AG04449 (cell line): ENCODE results near the gene RPH3AL.
"Not testable (repeated sequence)": the region's sequence is repeated elsewhere in the genome, so short reads cannot be mapped to it uniquely, and the experiment has no call there.

ENCODE experiments used
- CTCF ChIA-PET: fragments of 350-600 bp; formaldehyde crosslinking; extraction: SDS; loops from one replicate; lab custom pipeline; 2021; ENCODE audit warnings: antibody characterized with exemption; lab: Yijun Ruan, JAX
- POLR2A ChIA-PET: fragments of 400-600, 350-600 bp; formaldehyde crosslinking; extraction: SDS; loops from one replicate; lab custom pipeline; 2020; ENCODE audit warnings: antibody characterized with exemption, inconsistent platforms; lab: Yijun Ruan, JAX
- DNase-seq: peaks from one replicate; pipeline ENCODE4 v3.0.0-alpha.2; 2010; ENCODE audit warnings: low read depth, low spot score
- H3K4me3 ChIP-seq: 2 replicates; pipeline ENCODE4 v1.5.1; 2011; ENCODE audit warnings: low read depth, mild to moderate bottlenecking, control low read depth, low read length
- TF ChIP-seq, protein P1 (sequence below): IDR thresholded peaks from one replicate; pipeline ENCODE4 v1.5.1; 2011; ENCODE audit warnings: mild to moderate bottlenecking, moderate library complexity, low read length, control low read depth, inconsistent platforms; ENCODE audit not compliant: insufficient read depth; ENCODE audit errors: missing control alignments

Gene RPH3AL

DNA sequence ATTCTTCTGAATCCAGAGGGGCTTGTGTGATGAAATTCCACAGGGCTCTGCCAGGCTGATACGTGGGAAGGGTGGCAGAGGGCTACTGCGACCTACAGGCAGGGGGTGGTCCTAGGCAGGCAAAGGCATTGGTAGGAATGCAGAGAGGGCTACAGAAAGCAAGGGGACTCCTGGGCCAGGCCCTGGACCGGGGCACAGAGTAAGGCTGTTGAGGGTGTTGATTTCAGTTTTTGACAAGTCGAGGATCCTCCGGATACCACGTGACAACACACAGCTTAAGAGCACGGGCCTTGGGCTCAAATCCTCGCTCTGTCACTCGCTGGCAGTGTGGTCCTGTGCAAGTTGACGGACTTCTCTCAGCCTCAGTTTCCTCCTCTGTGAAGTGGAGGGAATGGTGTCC, 152.0 kb downstream of the RPH3AL start:
- TF ChIP-seq, protein P1, sequence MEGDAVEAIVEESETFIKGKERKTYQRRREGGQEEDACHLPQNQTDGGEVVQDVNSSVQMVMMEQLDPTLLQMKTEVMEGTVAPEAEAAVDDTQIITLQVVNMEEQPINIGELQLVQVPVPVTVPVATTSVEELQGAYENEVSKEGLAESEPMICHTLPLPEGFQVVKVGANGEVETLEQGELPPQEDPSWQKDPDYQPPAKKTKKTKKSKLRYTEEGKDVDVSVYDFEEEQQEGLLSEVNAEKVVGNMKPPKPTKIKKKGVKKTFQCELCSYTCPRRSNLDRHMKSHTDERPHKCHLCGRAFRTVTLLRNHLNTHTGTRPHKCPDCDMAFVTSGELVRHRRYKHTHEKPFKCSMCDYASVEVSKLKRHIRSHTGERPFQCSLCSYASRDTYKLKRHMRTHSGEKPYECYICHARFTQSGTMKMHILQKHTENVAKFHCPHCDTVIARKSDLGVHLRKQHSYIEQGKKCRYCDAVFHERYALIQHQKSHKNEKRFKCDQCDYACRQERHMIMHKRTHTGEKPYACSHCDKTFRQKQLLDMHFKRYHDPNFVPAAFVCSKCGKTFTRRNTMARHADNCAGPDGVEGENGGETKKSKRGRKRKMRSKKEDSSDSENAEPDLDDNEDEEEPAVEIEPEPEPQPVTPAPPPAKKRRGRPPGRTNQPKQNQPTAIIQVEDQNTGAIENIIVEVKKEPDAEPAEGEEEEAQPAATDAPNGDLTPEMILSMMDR: no peak
- DNase-seq: no peak
- POLR2A ChIA-PET: no interaction called here
- H3K4me3 ChIP-seq: no peak overlapping the region
- CTCF ChIA-PET: no interaction called here

DNA sequence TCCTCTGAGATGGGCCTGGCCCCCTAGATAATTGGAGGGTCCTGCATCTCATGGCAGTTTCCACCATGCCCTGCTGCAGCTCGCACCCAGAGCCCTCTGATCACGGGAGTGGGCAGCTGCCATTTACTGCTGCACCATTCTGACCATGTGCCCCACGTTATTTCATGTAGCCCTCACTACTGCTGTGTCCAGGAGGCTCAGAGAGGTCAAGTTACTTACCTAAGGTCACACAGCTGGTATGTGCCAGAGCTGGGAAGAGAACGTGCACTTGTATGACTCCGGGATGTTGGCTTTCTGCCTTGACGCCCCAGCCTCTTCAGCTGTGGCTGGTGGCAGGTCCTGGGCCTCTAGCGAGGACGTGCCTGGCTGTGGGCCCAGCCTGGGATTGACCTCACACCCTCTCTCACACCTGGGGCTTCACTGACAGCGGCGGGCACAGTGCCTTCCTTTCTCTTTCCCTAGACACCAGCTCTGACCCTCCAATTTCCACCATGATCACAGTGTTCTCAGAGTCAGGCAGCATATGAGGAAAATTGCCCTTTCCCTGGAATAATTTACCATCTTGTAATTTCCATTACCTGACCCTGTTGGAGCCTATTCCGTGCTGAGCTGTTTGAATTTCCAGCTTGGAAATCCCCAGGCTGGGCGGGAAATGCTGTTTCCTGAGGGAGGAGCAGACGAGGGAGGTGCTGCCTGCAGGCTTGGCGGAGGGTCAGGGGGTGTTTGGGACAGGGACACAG, 152.6 kb downstream of the RPH3AL start:
- POLR2A ChIA-PET: no interaction called here

DNA sequence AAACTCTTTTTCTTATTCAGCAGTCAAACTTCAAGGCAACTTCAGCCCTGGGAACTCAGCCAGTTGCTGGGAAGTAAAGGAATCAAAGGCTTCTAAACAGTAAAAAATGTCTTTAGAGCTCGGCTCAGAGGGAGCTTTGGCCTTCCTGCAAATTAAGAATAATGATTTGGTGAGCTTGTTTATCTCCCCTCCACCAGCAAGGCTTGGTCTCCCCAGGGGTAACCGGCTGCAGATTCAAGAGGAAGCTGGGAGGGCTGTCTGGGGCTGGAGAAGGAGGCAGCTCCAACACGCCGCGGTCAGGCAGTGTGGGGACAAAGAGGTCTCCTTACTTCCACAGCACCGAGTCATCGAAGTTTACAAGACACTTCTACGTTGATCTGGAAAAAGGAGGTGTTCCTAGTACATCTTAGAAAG, 153.4 kb downstream of the RPH3AL start:
- peak; percentile 2 for DNase-seq
- POLR2A ChIA-PET: no interaction called here
- no peak overlapping the region for H3K4me3 ChIP-seq
- CTCF ChIA-PET: no interaction called here
- TF ChIP-seq, protein P1: no peak

More for the DNA sequence above, 152.6 kb downstream of the RPH3AL start:
- no peak overlapping the region for H3K4me3 ChIP-seq
- DNase-seq: no peak
- TF ChIP-seq, protein P1: no peak
- CTCF ChIA-PET: no interaction called here

DNA sequence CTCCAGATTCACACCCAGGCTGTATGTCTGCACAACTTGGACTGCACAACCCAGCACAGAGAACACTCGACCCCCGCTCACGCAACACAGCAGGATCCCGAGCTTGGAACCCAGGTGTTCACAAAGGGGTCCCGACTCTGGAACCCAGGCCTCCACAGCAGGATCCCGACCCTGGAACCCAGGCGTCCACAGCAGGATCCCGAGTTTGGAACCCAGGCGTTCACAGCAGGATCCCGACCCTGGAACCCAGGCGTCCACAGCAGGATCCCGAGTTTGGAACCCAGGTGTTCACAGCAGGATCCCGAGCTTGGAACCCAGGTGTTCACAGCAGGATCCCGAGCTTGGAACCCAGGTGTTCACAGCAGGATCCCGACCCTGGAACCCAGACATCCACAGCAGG, 154.4 kb downstream of the RPH3AL start:
- H3K4me3 ChIP-seq, DNase-seq, POLR2A ChIA-PET, CTCF ChIA-PET: not testable (repeated sequence)

DNA sequence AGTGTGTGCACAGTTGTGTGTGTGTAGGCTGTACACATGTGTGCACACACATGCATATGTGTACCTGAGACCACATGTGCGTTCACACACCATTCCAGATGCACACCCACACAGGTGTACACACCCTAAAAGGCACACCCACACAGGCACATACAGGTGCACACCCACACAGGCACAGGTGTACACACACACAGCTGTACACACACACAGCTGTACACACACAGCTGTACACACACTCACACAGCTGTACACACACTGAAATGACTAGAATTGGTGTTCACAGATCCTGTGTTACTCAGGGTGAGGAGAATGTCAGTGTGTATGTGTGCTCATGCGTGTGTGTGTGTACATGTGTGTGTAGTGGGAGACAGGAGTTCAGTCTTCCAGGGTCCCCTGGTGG, 155.3 kb downstream of the RPH3AL start:
- ChIA-PET POLR2A (no interaction called here), CTCF (no interaction called here)
- no peak for DNase-seq
- TF ChIP-seq, protein P1: no peak
- no peak overlapping the region for H3K4me3 ChIP-seq

DNA sequence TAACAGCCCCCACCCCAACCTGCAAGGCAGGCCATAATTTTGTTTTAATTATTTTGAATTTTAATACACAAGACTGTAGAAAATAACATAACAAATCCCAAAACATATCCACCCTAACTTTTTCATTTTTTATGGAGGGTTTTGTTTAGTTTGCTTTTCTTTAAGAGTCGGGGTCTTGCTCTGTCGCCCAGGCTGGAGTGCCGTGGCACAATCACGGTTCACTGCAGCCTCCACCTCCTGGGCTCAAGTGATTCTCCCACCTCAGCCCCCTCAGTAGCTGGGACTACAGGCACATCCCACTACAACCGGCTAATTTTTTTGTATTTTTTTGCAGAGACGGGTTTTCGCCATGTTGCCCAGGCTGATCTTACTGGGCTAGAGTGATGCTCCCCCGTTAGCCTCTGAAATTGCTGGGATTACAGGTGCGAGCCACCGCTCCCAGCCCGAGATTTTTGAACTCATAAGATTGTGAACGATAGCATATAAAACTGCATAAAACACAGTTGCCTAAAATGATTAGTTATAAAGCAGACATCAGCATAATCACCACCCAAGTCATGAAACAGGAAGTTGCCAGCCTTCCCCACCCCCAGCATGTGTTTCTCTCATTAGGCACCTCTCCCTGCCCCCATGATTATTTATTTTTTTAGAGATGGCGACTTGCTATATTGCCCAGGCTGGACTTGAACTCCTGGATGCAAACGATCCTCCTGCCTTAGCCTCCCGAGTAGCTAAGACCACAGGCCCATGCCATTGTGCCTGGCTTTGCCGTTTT, 157.6 kb downstream of the RPH3AL start:
- ChIA-PET CTCF (no interaction called here), POLR2A (no interaction called here)

More for the DNA sequence above, 157.6 kb downstream of the RPH3AL start:
- DNase-seq: no peak
- TF ChIP-seq, protein P1: no peak
- no peak overlapping the region for H3K4me3 ChIP-seq
